GM19468 (cell line): ENCODE measurements around the gene TSPEAR.
"Not testable (repeated sequence)": the region's sequence is repeated elsewhere in the genome, so short reads cannot be mapped to it uniquely, and the experiment has no call there.

Experiments used
- ATAC-seq: cut with Tn5 transposase; IDR thresholded peaks from one replicate; pipeline ENCODE4 v1.9.1; 2021; ENCODE audit warnings: mild to moderate bottlenecking, moderate library complexity, moderate number of reproducible peaks; ENCODE audit not compliant: unreplicated experiment; ENCODE audit errors: extremely low read depth

Gene TSPEAR

GRCh38 chr21:44614961-44615391 is 96.4 kb downstream of the TSPEAR start:
- ATAC-seq, result no peak

GRCh38 chr21:44614161-44614631 is 97.2 kb downstream of the TSPEAR start:
- no peak for ATAC-seq

- ATAC-seq, result no peak
Observed at GRCh38 chr21:44613386-44614155, 97.8 kb downstream of the TSPEAR start.

- no peak for ATAC-seq
Observed at GRCh38 chr21:44612669-44613229, 98.6 kb downstream of the TSPEAR start.

GRCh38 chr21:44612029-44612486 is 99.3 kb downstream of the TSPEAR start, which contains the start of gene KRTAP10-8:
Gene KRTAP10-8 (plus strand): TSS chr21:44612079. CDS start chr21:44612101, 22 bp downstream.
- ATAC-seq, result no peak

- ATAC-seq, result no peak
Observed at GRCh38 chr21:44611551-44611950, 99.8 kb downstream of the TSPEAR start.

- not testable (repeated sequence) for ATAC-seq
Observed at GRCh38 chr21:44610157-44610843, 101.1 kb downstream of the TSPEAR start.

- no peak for ATAC-seq
Observed at GRCh38 chr21:44609193-44609592, 102.2 kb downstream of the TSPEAR start.

GRCh38 chr21:44606495-44606894 is 104.9 kb downstream of the TSPEAR start:
- ATAC-seq, result no peak

- no peak for ATAC-seq
Observed at GRCh38 chr21:44603911-44604310, 107.5 kb downstream of the TSPEAR start.

- ATAC-seq, result no peak
Observed at GRCh38 chr21:44603109-44603875, 108.1 kb downstream of the TSPEAR start.

- no peak for ATAC-seq
Observed at GRCh38 chr21:44602463-44602850, 108.9 kb downstream of the TSPEAR start.

- ATAC-seq, result no peak
Observed at GRCh38 chr21:44601596-44602462, 109.5 kb downstream of the TSPEAR start.

GRCh38 chr21:44601091-44601490 is 110.3 kb downstream of the TSPEAR start:
- ATAC-seq, result not testable (repeated sequence)

- ATAC-seq, result not testable (repeated sequence)
Observed at GRCh38 chr21:44600118-44600978, 111.0 kb downstream of the TSPEAR start, which contains the start of gene KRTAP10-7. Gene KRTAP10-7 (plus strand): TSS chr21:44600597. CDS start chr21:44600622, 25 bp downstream.

GRCh38 chr21:44599264-44600029 is 111.9 kb downstream of the TSPEAR start:
- ATAC-seq, result no peak

GRCh38 chr21:44598061-44598460 is 113.3 kb downstream of the TSPEAR start:
- ATAC-seq, result no peak
